NCI-H524 (cell line): Measurements from ENCODE around the gene GLTPD2.
"Not testable (repeated sequence)": the region's sequence is repeated elsewhere in the genome, so short reads cannot be mapped to it uniquely, and the experiment has no call there.

ENCODE experiments used
- DNase-seq, 2 experiments: peaks; one replicate each; lab custom pipeline; 2025; lab: John Stamatoyannopoulos, UW

The GLTPD2 gene

GRCh38 chr17:4807605-4808377, 19.0 kb downstream of the GLTPD2 start:
- DNase-seq: no peak

- no peak for DNase-seq
Measured at GRCh38 chr17:4808378-4808767, 19.6 kb downstream of the GLTPD2 start.

- DNase-seq: no peak
Measured at GRCh38 chr17:4810696-4811290, 22.0 kb downstream of the GLTPD2 start.

GRCh38 chr17:4811471-4811870, 22.7 kb downstream of the GLTPD2 start:
- no peak for DNase-seq

- DNase-seq: no peak
Measured at GRCh38 chr17:4812690-4813089, 23.9 kb downstream of the GLTPD2 start.

GRCh38 chr17:4815043-4815675, 26.4 kb downstream of the GLTPD2 start:
- no peak for DNase-seq

GRCh38 chr17:4816826-4817225, 28.1 kb downstream of the GLTPD2 start:
- no peak for DNase-seq

- no peak for DNase-seq
Measured at GRCh38 chr17:4818276-4818675, 29.5 kb downstream of the GLTPD2 start.

- no peak for DNase-seq
Measured at GRCh38 chr17:4822835-4823234, 34.1 kb downstream of the GLTPD2 start.

GRCh38 chr17:4823373-4824089, 34.8 kb downstream of the GLTPD2 start:
- DNase-seq: no peak

GRCh38 chr17:4827399-4827798, 38.6 kb downstream of the GLTPD2 start:
- DNase-seq: no peak

GRCh38 chr17:4832829-4833177, 44.0 kb downstream of the GLTPD2 start:
- DNase-seq: not testable (repeated sequence)

- DNase-seq: peak; percentile 86 to 92
Measured at GRCh38 chr17:4833178-4833940, 44.6 kb downstream of the GLTPD2 start, which contains the start of gene MINK1. Gene MINK1, plus strand, starts transcription at chr17:4833340. Its CDS starts 244 bp downstream, at chr17:4833584.

GRCh38 chr17:4833941-4834680, 45.3 kb downstream of the GLTPD2 start:
- peak in 1 of 2 experiments; percentile 33 for DNase-seq

GRCh38 chr17:4834681-4835020, 45.9 kb downstream of the GLTPD2 start:
- no peak for DNase-seq

GRCh38 chr17:4836221-4836620, 47.5 kb downstream of the GLTPD2 start:
- DNase-seq: peak; percentile 34 to 89

- no peak for DNase-seq
Measured at GRCh38 chr17:4837471-4838308, 48.9 kb downstream of the GLTPD2 start.

GRCh38 chr17:4838309-4838785, 49.6 kb downstream of the GLTPD2 start:
- DNase-seq: no peak

GRCh38 chr17:4839221-4839620, 50.5 kb downstream of the GLTPD2 start:
- DNase-seq: no peak
